GOT3 (cell line): ENCODE data around the gene CCDC170.

ENCODE experiments used
- DNase-seq: peaks from one replicate; lab custom pipeline; 2025; ENCODE audit warnings: mixed read lengths; lab: John Stamatoyannopoulos, UW

Gene CCDC170

GRCh38 chr6:151546941-151547659, 53.3 kb downstream of the CCDC170 start:
- no peak for DNase-seq

DNA sequence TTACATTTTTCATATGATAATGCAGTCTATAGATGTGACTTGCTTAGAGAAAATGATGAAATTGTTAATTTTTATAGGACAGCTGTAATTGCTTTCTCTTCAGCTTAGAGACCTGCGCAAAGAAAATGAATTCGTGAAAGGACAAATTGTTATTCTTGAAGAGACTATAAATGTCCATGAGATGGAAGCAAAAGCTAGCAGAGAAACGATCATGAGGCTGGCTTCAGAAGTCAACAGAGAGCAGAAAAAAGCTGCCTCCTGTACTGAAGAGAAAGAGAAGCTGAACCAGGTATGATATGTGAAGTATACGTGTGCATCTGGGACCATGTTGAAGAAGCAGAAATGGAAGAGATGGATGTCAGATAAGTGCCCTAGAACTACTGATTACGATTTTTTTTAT, 54.4 kb downstream of the CCDC170 start:
- DNase-seq, result no peak

DNA sequence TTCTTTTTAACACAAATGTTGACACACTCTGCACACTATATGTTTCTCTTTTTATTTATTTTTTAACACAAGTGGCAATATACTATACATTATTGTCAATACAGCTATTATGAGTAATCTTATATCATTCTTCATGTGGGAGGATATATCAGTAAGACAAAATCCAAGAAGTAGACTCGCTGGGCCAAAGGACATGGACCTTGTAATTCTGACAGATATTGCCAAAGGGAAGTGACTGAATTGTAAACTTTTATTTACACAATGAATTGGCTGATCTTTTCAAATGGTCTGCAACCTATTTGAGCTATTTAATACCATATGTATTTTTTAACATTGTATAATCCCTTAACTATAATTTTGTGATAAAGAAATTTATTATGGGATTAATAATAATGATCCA, 56.0 kb downstream of the CCDC170 start:
- DNase-seq, result no peak

DNA sequence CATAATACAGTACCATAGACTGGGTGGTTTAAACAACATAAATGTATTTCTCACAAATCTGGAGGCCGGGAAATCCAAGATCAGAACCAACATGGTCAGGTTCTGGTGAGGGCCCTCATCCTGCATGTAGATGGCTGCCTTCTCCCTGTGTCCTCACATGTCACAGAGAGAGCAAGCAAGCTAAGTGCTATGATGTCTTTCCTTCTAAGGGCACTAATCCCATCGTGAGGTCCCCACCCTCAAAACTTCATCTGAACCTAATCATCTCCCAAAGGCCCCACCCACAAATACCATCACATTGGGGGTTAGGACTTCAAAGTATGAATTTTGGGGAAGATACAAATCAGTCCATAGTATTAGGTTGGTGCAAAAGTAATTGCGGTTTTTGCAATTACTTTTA, 56.8 kb downstream of the CCDC170 start:
- no peak for DNase-seq

DNA sequence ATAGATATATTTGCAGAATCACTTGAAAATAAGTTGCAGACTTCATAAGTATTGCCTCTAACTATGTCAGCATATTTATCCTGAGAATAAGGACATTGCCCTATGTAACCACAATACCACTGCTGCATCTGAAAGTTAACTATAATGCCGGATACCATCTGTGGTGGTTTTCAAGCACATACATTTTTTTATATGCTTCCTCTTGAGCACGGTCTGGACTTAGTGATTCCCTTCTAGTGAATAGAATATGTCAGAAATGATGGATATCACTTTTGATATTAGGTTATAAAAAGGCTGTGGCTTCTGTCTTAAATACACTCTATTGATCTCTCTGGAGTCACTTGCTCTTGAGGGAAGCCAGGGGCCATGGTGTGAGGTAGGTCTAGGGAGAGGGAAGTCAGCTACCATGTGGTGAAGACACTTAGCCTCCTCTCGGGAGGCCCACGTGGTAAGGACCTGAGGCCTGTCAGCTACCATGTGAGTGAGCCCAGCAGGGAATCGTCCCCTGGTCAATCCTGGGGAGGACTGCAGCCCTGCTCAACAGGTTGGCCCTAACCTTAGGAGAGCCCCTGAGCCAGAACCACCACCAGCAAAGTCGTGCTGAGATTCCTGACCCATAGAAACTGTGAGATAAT, 57.5 kb downstream of the CCDC170 start:
- DNase-seq, result no peak

GRCh38 chr6:151553416-151554165, 59.8 kb downstream of the CCDC170 start:
- DNase-seq, result no peak

GRCh38 chr6:151561238-151561637, 67.4 kb downstream of the CCDC170 start:
- no peak for DNase-seq

DNA sequence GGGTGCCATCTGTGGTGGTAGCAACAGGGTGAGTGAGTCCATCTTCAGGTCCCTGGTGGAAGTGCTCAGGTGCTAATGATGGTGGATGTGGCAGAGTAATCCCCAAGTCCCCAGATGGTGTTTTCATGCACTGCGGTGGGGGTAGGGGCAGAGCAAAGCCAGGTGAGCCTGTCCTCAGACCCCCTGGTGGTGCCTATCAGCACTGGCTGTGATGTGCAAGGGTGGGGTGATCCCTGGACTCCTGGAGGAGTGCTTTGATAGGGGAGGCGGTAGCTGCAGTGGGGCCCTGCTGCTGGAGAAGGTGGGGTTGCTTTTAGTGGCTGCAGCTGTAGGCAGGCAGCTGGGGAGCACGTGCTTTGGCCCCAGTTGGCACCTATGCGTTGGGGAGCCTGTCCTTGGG, 70.8 kb downstream of the CCDC170 start:
- no peak for DNase-seq

DNA sequence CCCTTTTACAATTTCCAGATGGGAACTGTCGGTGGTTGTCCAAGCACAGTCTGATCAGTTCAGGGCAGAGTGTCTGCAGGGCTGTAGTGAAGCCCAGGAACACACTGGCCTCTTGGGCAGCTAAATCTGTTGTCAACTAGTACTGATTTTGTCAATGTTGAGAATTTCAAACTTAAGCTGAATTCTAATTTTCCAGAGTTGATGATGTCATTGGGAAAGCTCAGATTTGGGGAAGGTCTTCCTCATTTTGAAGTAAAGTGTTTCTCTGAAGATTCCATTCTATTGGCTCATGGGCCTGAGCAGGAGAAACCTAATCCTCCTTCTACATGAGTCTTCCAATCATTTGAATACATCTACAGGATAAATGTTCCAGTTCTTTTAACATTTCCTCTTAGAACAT, 72.1 kb downstream of the CCDC170 start:
- DNase-seq, result no peak

DNA sequence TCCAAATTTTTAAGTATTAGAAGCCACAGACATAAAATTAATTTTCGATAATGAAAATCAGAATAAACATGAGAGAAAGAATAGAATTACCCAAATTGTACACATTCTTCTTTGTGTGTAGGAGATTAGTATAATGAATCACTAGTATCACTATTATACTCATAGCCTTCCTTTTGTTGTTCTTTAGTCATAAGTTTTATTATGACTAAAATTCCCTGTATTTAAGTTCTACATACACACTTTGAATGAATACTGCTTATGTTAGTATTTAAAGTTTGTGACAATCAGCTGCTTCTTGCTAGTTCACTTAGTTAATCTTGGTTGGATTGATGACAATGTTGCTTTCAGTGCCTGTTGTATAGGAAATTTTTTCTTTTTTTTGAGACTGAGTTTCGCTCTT, 72.7 kb downstream of the CCDC170 start:
- no peak for DNase-seq

GRCh38 chr6:151576633-151577032, 82.8 kb downstream of the CCDC170 start:
- no peak for DNase-seq

DNA sequence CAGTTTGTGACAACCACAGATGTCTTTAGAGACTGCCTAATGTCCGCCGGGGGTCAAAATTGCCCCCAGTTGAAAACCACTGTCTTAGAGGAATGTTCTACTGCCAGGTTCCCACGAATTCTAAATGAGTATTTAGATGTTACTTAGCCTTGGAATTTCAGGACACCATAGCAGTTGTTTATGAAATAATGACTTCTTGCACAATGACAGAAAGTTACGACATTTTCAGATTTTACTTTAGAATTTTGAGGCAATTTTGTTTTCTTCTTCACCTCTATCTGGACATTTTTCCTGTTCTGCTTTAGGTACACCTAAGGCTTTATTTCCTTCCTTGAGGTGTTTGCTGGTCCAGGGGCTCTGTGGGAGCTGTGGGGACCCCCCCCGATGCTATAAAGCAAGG, 83.4 kb downstream of the CCDC170 start:
- DNase-seq, result no peak

- no peak for DNase-seq
These were observed 91.9 kb downstream of the CCDC170 start for GRCh38 chr6:151585741-151586140.

GRCh38 chr6:151589667-151590066, 95.8 kb downstream of the CCDC170 start:
- DNase-seq, result no peak

DNA sequence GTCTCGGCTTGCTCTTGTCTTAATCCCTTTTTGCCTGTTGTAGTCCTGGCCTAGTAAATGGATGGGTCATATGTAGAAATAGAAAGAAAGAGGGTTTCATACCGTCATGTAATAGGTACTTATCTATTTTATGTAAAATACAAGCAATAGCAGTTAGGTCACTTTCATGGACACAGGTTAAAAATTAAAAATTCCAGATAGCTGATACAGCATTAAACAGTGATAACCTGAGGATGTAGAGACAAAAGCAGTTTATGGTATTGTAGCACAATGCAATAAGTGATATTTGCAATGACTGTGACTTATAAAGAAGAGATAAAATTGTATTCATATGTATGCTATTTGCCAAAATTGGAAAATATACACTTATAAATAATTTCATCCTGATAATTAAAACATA, 96.9 kb downstream of the CCDC170 start:
- DNase-seq, result no peak

DNA sequence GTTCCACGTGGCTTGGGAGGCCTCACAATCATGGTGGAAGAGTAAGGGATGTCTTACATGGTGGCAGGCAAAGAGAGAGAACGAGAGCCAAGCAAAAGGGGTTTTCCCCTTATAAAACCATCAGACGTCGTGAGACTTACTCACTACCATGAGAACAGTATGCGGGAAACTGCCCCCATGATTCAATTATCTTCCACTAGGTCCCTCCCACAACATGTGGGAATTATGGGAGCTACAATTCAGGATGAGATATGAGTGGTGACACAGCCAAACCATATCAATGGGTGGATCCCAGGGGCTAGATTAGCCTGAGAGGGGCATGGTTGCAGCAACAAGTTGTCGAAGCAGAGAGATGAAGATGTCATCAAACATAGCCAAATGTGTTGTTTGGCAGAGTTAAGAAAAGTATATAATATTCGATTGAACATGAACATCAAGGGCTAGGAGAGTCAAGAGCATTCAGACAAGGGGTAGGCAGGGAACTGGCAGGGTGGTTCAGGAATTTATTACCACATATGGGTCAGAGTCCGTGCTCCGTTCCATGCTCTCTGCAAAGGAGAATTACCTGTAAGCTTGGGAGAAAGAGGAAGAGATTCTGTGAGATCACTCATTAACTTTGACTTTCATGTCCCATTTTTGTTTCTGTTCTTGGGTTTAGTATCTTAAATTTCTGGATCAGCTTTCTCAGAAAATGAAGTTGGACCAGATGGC, 98.8 kb downstream of the CCDC170 start:
- no peak for DNase-seq

DNA sequence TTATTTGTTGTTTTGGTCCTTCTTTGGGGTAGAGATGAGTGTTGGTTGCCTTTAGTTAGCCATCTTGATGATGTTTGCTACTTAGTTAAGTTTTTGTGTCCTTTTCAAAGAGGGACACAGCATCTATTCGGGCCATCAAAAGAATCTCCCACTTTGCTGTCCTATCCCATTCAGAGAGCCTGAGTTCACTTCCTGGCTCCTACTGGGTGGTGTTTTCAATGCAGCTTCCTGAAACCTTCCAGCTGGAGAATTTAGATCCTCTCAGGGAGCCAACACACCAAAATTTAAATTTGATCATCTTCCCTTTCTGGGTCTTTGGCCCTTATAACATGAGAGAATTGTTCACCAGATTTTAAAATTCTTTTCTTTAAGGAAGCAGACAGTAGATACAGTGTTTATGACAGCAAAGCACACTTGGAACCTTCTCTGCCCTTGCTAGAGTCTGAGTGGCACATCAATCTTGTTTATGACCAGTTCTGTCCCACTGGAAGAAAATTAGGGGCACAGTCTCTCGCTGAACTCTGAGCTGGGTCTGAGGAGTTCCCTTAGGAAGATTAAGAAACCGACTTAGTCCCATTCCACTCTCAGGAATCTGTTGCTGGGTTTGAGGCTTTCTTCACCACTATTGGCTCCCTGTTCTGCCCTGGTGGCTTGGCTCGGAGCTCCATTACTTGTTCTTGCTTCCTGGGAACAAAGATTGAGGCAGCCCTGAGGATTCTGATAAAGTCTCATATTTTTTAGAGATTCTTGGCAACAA, 115.5 kb downstream of the CCDC170 start:
- no peak for DNase-seq

DNA sequence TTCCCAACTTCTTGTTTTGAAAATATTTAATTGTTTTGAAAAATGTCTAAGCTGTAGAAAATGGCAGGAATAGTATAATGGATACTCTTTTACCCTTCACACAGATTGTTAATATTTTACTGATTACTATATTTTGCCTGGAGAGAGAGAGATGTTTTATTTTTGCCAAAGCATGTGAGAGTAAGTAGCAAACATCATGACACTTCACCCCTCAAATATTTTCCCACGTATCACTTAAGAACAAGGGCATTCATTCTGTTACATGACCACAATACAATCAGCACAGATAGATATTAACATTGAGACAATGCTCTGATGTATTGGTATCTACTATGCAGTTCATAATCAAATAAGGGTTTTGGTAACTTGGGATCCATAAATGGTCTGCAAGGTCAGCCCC, 116.5 kb downstream of the CCDC170 start:
- DNase-seq, result no peak

GRCh38 chr6:151614630-151615029, 120.8 kb downstream of the CCDC170 start:
- DNase-seq, result no peak

DNA sequence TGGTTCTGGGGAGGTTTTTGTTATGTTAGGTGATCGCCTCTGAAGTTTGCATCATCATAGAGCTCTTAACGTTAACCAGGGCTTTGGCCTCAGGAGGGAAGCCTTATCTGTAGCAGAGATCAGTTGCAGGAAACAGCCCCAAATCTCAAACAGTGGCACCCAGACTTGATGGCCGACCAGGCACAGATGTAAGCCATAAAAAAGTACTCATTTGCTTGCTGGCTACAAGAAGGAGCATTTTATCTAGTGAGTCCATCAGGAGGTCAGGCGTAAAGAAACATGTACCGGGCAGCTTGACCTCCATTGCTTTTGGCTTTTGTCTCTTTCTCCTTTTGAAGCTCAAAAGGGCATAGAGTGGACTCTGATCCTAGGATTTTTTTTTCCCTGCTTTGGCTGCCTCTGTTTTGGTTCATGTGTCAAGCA, 122.3 kb downstream of the CCDC170 start:
- no peak for DNase-seq

DNA sequence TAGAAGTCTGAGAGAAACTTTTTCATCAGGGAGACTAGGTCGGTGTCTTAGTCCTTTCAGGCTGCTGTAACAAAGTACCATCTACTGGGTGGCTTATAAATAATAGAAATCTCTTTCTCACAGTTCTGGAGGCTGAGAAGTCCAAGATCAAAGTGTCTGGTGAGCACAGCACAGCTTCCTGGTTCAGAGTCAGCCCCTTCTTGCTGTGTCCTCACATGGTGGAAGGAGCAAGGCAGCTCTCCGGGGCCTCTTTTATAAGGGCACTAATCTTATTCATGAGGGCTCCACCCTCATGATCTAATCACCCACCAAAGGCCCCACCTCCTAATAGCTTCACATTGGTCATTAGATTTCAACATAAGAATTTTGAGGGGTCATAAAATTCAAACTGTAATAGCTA, 122.8 kb downstream of the CCDC170 start:
- no peak for DNase-seq

- no peak for DNase-seq
These were observed 123.7 kb downstream of the CCDC170 start for GRCh38 chr6:151617539-151617938.
